Liver (tissue), 3 donors: ENCODE data around the gene PEAK3.
"Not testable (repeated sequence)": the region's sequence is repeated elsewhere in the genome, so short reads cannot be mapped to it uniquely, and the experiment has no call there.

Experiments
- ATF3 ChIP-seq: IDR thresholded peaks from 2 replicates; pipeline ENCODE4 v1.6.1; 2016; ENCODE audit warnings: antibody characterized with exemption
- CTCF ChIP-seq: fragments of 150-350 bp; IDR thresholded peaks from 2 replicates; pipeline ENCODE4 v1.5.1; 2017; ENCODE audit warnings: improper control_type of control experiment, low read depth, low read length; ENCODE audit not compliant: missing input control
- GABPA ChIP-seq, 2 donors: IDR thresholded peaks in 1 of 2; conservative IDR thresholded peaks in 1 of 2; 2 replicates each; pipeline ENCODE4 v1.6.1; 2016; ENCODE audit warnings: antibody characterized with exemption in 2 of 2, mild to moderate bottlenecking in 1 of 2, moderate library complexity in 1 of 2
- JUND ChIP-seq, 2 donors: IDR thresholded peaks; 2 replicates each; pipeline ENCODE4 v1.6.1; 2016; ENCODE audit warnings: antibody characterized with exemption in 2 of 2
- MAX ChIP-seq: IDR thresholded peaks from 2 replicates; pipeline ENCODE4 v1.6.1; 2016; ENCODE audit warnings: antibody characterized with exemption
- RAD21 ChIP-seq, 2 donors: IDR thresholded peaks; 2 replicates each; pipeline ENCODE4 v1.6.1; 2016; ENCODE audit warnings: antibody characterized with exemption in 2 of 2, mild to moderate bottlenecking in 2 of 2
- REST ChIP-seq: IDR thresholded peaks from 2 replicates; pipeline ENCODE4 v1.6.1; 2016; ENCODE audit warnings: antibody characterized with exemption, mild to moderate bottlenecking
- TAF1 ChIP-seq: conservative IDR thresholded peaks from 2 replicates; pipeline ENCODE4 v1.6.1; 2016; ENCODE audit warnings: antibody characterized with exemption, mild to moderate bottlenecking
- donor health status: healthy.
- donor health status: healthy.

- TF ChIP-seq RAD21 (IDR thresholded peaks at IDR 0.05); CTCF; MAX; TAF1; JUND (IDR thresholded peaks at IDR 0.05); REST; GABPA (IDR thresholded peaks at IDR 0.05 in 1 of 2, conservative IDR thresholded peaks at IDR 0.05 in 1 of 2); ATF3: not testable (repeated sequence)
These were observed 512 bp downstream of the PEAK3 start for GRCh38 chr19:2281265-2282061.
